HepG2 (cell line): ENCODE results near the gene LONP1. TPM values are rescaled to one million over a fixed set of nuclear protein-coding genes. Genes with fewer than 3 reads are reported as not detected.

Experiments used
- CEBPB ChIP-seq: IDR thresholded peaks from 2 replicates; pipeline ENCODE4 v1.6.1; 2011; ENCODE audit warnings: low read depth, low read length, improper control_type of control experiment, borderline replicate concordance
- CHD2 ChIP-seq: IDR thresholded peaks from 2 replicates; pipeline ENCODE4 v1.6.1; 2011; ENCODE audit warnings: low read depth, low read length, improper control_type of control experiment
- CTCF ChIP-seq: sonication (generic); formaldehyde crosslinking; IDR thresholded peaks from 2 replicates; pipeline ENCODE4 v1.5.0; 2020; ENCODE audit warnings: mild to moderate bottlenecking, missing genetic modification reagents, moderate library complexity
- DDIT3 ChIP-seq: sonication (generic); formaldehyde crosslinking; IDR thresholded peaks from 2 replicates; pipeline ENCODE4 v1.4.0; 2020; ENCODE audit warnings: mild to moderate bottlenecking, missing genetic modification reagents
- DNMT3B ChIP-seq: conservative IDR thresholded peaks from 2 replicates; pipeline ENCODE4 v1.6.1; 2016; ENCODE audit warnings: missing biosample characterization, control low read depth
- EED ChIP-seq: sonication (generic); formaldehyde crosslinking; IDR thresholded peaks from 2 replicates; pipeline ENCODE4 v1.5.0; 2020; ENCODE audit warnings: mild to moderate bottlenecking, missing genetic modification reagents
- MXD1 ChIP-seq: sonication (generic); formaldehyde crosslinking; IDR thresholded peaks from 2 replicates; pipeline ENCODE4 v1.4.0; 2020; ENCODE audit warnings: mild to moderate bottlenecking, missing genetic modification reagents
- RBAK ChIP-seq: sonication (generic); formaldehyde crosslinking; IDR thresholded peaks from 2 replicates; pipeline ENCODE4 v1.5.1; 2020; ENCODE audit warnings: mild to moderate bottlenecking, missing genetic modification reagents
- RELA ChIP-seq: sonication (generic); formaldehyde crosslinking; IDR thresholded peaks from 2 replicates; pipeline ENCODE4 v1.4.0; 2020; ENCODE audit warnings: missing genetic modification reagents
- SALL1 ChIP-seq: sonication (generic); formaldehyde crosslinking; IDR thresholded peaks from 2 replicates; pipeline ENCODE4 v1.8.0; 2022; ENCODE audit warnings: mild to moderate bottlenecking, missing genetic modification reagents
- SATB2 ChIP-seq: sonication (generic); formaldehyde crosslinking; IDR thresholded peaks from 2 replicates; pipeline ENCODE4 v1.5.0; 2020; ENCODE audit warnings: missing genetic modification reagents
- SIX1 ChIP-seq: sonication (generic); formaldehyde crosslinking; IDR thresholded peaks from 2 replicates; pipeline ENCODE4 v1.4.0; 2020; ENCODE audit warnings: missing genetic modification reagents, borderline replicate concordance
- SRSF1 ChIP-seq: fragments of 200-400 bp; formaldehyde crosslinking; optimal IDR thresholded peaks from 2 replicates; pipeline ENCODE3; 2017; ENCODE audit warnings: mild to moderate bottlenecking, low read depth, low read length, moderate library complexity
- TCF12 ChIP-seq, 2 experiments: fragments of 450-650 bp in 1 of 2; sonication (generic) in 1 of 2; formaldehyde crosslinking in 1 of 2; IDR thresholded peaks; 2 replicates each; pipeline versions ENCODE4 v1.6.1 to v1.8.0; 2017 to 2022; ENCODE audit warnings: antibody characterized with exemption in 1 of 2, mild to moderate bottlenecking in 1 of 2, missing genetic modification reagents in 1 of 2, moderate library complexity in 1 of 2
- U2AF1 ChIP-seq: fragments of 200-400 bp; formaldehyde crosslinking; optimal IDR thresholded peaks from 2 replicates; pipeline ENCODE3; 2017; ENCODE audit warnings: mild to moderate bottlenecking, low read depth, low read length
- ZBTB20 ChIP-seq: sonication (generic); formaldehyde crosslinking; IDR thresholded peaks from 2 replicates; pipeline ENCODE4 v1.8.1; 2023; ENCODE audit warnings: missing genetic modification reagents, low read depth, mild to moderate bottlenecking, borderline replicate concordance
- ZFY ChIP-seq: sonication (generic); formaldehyde crosslinking; IDR thresholded peaks from 2 replicates; pipeline ENCODE4 v1.4.0; 2020; ENCODE audit warnings: missing genetic modification reagents
- ZMYM2 ChIP-seq: sonication (generic); formaldehyde crosslinking; IDR thresholded peaks from 2 replicates; pipeline ENCODE4 v1.8.0; 2022; ENCODE audit warnings: mild to moderate bottlenecking, missing genetic modification reagents
- ZMYM3 ChIP-seq: sonication (generic); formaldehyde crosslinking; IDR thresholded peaks from 2 replicates; pipeline ENCODE4 v1.5.1; 2020; ENCODE audit warnings: mild to moderate bottlenecking, missing genetic modification reagents
- ZNF17 ChIP-seq: sonication (generic); formaldehyde crosslinking; IDR thresholded peaks from 2 replicates; pipeline ENCODE4 v1.5.0; 2020; ENCODE audit warnings: mild to moderate bottlenecking, missing genetic modification reagents
- ZNF292 ChIP-seq: sonication (generic); formaldehyde crosslinking; IDR thresholded peaks from 2 replicates; pipeline ENCODE4 v1.8.1; 2022; ENCODE audit warnings: mild to moderate bottlenecking, low read depth, missing genetic modification reagents, borderline replicate concordance
- ZNF546 ChIP-seq: sonication (generic); formaldehyde crosslinking; conservative IDR thresholded peaks from 2 replicates; pipeline ENCODE4 v1.8.1; 2023; ENCODE audit warnings: mild to moderate bottlenecking, missing genetic modification reagents
- ZNF629 ChIP-seq: sonication (generic); formaldehyde crosslinking; conservative IDR thresholded peaks from 2 replicates; pipeline ENCODE4 v1.5.0; 2020; ENCODE audit warnings: missing genetic modification reagents
- ZNF746 ChIP-seq: sonication (generic); formaldehyde crosslinking; IDR thresholded peaks from 2 replicates; pipeline ENCODE4 v1.8.0; 2022; ENCODE audit warnings: mild to moderate bottlenecking, missing genetic modification reagents
- ZUFSP ChIP-seq: sonication (generic); formaldehyde crosslinking; IDR thresholded peaks from 2 replicates; pipeline ENCODE4 v1.9.0; 2021; ENCODE audit warnings: missing genetic modification reagents, mild to moderate bottlenecking, borderline replicate concordance
- polyA plus RNA-seq, 8 experiments: library from polyadenylated mRNA; depleted of rRNA in 3 of 8; stranded (reverse) in 7 of 8; unstranded in 1 of 8; fragments of >200 nt; fragmentation: Illumina TruSeq in 4 of 8; extraction: Trizol in 4 of 8; gene quantifications; 2 replicates each; pipeline versions ENCODE4 v1.2.1 to v1.2.3, GENCODE V29; 2011 to 2016; ENCODE audit warnings: low read depth in 4 of 8, missing spikeins in 1 of 8, mixed read lengths in 1 of 8; ENCODE audit not compliant: insufficient read depth in 1 of 8
- total RNA-seq, 5 experiments: library from RNA; depleted of rRNA; stranded (reverse); fragments of >200 nt; fragmentation: Illumina TruSeq; extraction: Trizol; gene quantifications; 2 replicates each; pipeline ENCODE4 v1.2.3, GENCODE V29; 2016; ENCODE audit warnings: low read depth in 1 of 5

LONP1 gene
- total and polyA plus RNA-seq, 2 of the 13 experiments (the other 11 are each of a cell fraction or from before 2014, with no cell fraction given) = 59.5 to 76.8 TPM

GRCh38 chr19:5680437-5681368 is 39.2 kb downstream of the LONP1 start, which contains the start of the genes HSD11B1L and MICOS13 (continued):
- no peak for TF ChIP-seq ZNF629 (CRISPR knock-in tag)
- TF ChIP-seq ZMYM3 (CRISPR knock-in tag) = no peak; the same call in 1 of the 2 replicates
- peak; percentile 96 for TF ChIP-seq ZFY (CRISPR knock-in tag)
- peak; percentile 25; the same call in 1 of the 2 replicates for TF ChIP-seq SALL1 (CRISPR knock-in tag)
- no peak for TF ChIP-seq ZBTB20 (CRISPR knock-in tag)
- TF ChIP-seq ZNF292 = no peak
- no peak for TF ChIP-seq ZUFSP (CRISPR knock-in tag)
- TF ChIP-seq DNMT3B (CRISPR knock-in tag) = no peak; the same call in 1 of the 2 replicates
- TF ChIP-seq EED (CRISPR knock-in tag) = no peak
- TF ChIP-seq CHD2 = no peak
- no peak for TF ChIP-seq CEBPB
- no peak for TF ChIP-seq RELA (CRISPR knock-in tag)
- TF ChIP-seq SATB2 = no peak
- TF ChIP-seq U2AF1 = no peak
- no peak for TF ChIP-seq ZNF17
- no peak for TF ChIP-seq SIX1 (CRISPR knock-in tag)
- no peak for TF ChIP-seq DDIT3
- TF ChIP-seq CTCF (CRISPR knock-in tag) = peak; percentile 19; the same call in 1 of the 2 replicates
- peak; percentile 47; the same call in 1 of the 2 replicates for TF ChIP-seq MXD1 (CRISPR knock-in tag)
- no peak for TF ChIP-seq ZMYM2
- no peak for TF ChIP-seq TCF12 (IDR thresholded peaks at IDR 0.05)
- TF ChIP-seq TCF12 (CRISPR knock-in tag; IDR thresholded peaks at IDR 0.05) = no peak
- no peak for TF ChIP-seq ZNF746
- TF ChIP-seq RBAK (CRISPR knock-in tag) = no peak
- TF ChIP-seq SRSF1 = peak; percentile 26
- 0 out of 2 replicates have a peak, but pooled peaks have one; percentile 74 for TF ChIP-seq ZNF546 (CRISPR knock-in tag)
